ENCODE results near the gene GPR150. TPM values are rescaled to one million over a fixed set of nuclear protein-coding genes. Genes with fewer than 3 reads are reported as not detected.

The GPR150 gene
- total RNA-seq, 2 experiments from 2014 or later = not detected

- no peak overlapping the region for H3K4me2 ChIP-seq (ENCODE audit: low read length)
- TF ChIP-seq CTCF (conservative IDR thresholded peaks at IDR 0.05; ENCODE audit: low read length) (no peak), EZH2phosphoT487 (IDR thresholded peaks at IDR 0.05; ENCODE audit: borderline replicate concordance, low read depth, low read length) (no peak)
- H3K9me2 ChIP-seq (ENCODE audit: insufficient read depth, low read length) = no peaks in the 10 kb centered on the region
- no peak overlapping the region for H3K4me3 ChIP-seq (ENCODE audit: low read depth, low read length, poor library complexity, severe bottlenecking)
- H2AFZ ChIP-seq (ENCODE audit: low read length) = no peak overlapping the region
- ChIA-PET CTCF (ENCODE audit: unreplicated experiment) (no interaction called here), POLR2A (interaction anchor here (0.8 to 1.6 kb wide), 3 partner anchors 8 to 23 kb away, joined by 3 to 5 read pairs (median 3); no protein-coding TSS in a partner anchor)
- H3K36me3 ChIP-seq (ENCODE audit: insufficient read depth, low read length) = no peaks in the 10 kb centered on the region
- intact Hi-C loops (cut with micrococcal nuclease; ENCODE audit: unreplicated experiment) = no loop called here
- H3K27ac ChIP-seq (ENCODE audit: low read depth, low read length, poor library complexity, severe bottlenecking) = no peak overlapping the region
- DNase-seq (ENCODE audit: low spot score) = no peak
- H4K20me1 ChIP-seq (ENCODE audit: insufficient read depth, low read length) = no peaks in the 10 kb centered on the region
- H3K9me3 ChIP-seq (ENCODE audit: low read length) = no peaks in the 10 kb centered on the region
- no TSS peak for BruUV-seq (replicated peaks)
- H3K79me2 ChIP-seq (ENCODE audit: insufficient read depth, low read depth, low read length) = no peaks in the 10 kb centered on the region
- H3K4me1 ChIP-seq (ENCODE audit: insufficient read depth, low read length, poor library complexity, severe bottlenecking) = no peaks in the 10 kb centered on the region
Measured at GRCh38 chr5:95670568-95670967, 50.7 kb downstream of the GPR150 start.

Other genes starting within 250 kb of the GPR150 start
- gene FAM81B, start 228.7 kb upstream of the GPR150 start, total RNA-seq (2014; rRNA removed; shearing (Covaris generic)) = not detected in 2 replicates
- gene FAM81B, start 228.7 kb upstream of the GPR150 start, total RNA-seq (2022) = not detected in 2 replicates
- 53.0 and 55.4 TPM in 2 replicates for gene SKIC3, start 65.1 kb upstream of the GPR150 start, total RNA-seq (2014; rRNA removed; shearing (Covaris generic))
- gene SKIC3, start 65.1 kb upstream of the GPR150 start, total RNA-seq (2022) = 73.9 and 81.2 TPM in 2 replicates
- 4.1 and 5.9 TPM in 2 replicates for gene ARSK, start 65.0 kb upstream of the GPR150 start, total RNA-seq (2014; rRNA removed; shearing (Covaris generic))
- 5.2 and 6.8 TPM in 2 replicates for gene ARSK, start 65.0 kb upstream of the GPR150 start, total RNA-seq (2022)
- 7.6 and 9.9 TPM in 2 replicates for gene RFESD, start 26.7 kb downstream of the GPR150 start, total RNA-seq (2014; rRNA removed; shearing (Covaris generic))
- gene RFESD, start 26.7 kb downstream of the GPR150 start, total RNA-seq (2022) = 7.6 and 10.9 TPM in 2 replicates
- gene SPATA9, start 62.9 kb downstream of the GPR150 start, total RNA-seq (2014; rRNA removed; shearing (Covaris generic)) = not detected in 2 replicates
- gene SPATA9, start 62.9 kb downstream of the GPR150 start, total RNA-seq (2022) = not detected in 2 replicates
- 0.93 and 4.0 TPM in 2 replicates for gene RHOBTB3, start 111.2 kb downstream of the GPR150 start, total RNA-seq (2014; rRNA removed; shearing (Covaris generic))
- 0.51 and 0.81 TPM in 2 replicates for gene RHOBTB3, start 111.2 kb downstream of the GPR150 start, total RNA-seq (2022)
- gene GLRX, start 202.6 kb downstream of the GPR150 start, total RNA-seq (2014; rRNA removed; shearing (Covaris generic)) = 26.7 and 80.5 TPM in 2 replicates
- 49.3 and 52.9 TPM in 2 replicates for gene GLRX, start 202.6 kb downstream of the GPR150 start, total RNA-seq (2022)

Measured in OCI-LY7 (cell line).